Endothelial cell of umbilical vein (primary cell): Measurements from ENCODE around the gene UBXN1.

ENCODE experiments used
- EZH2 ChIP-seq: IDR thresholded peaks from 2 replicates; pipeline ENCODE4 v1.6.1; 2012; ENCODE audit warnings: borderline replicate concordance, low read depth, mild to moderate bottlenecking, moderate library complexity, low read length, inconsistent platforms; ENCODE audit not compliant: severe bottlenecking
- GATA2 ChIP-seq: IDR thresholded peaks from 2 replicates; pipeline ENCODE4 v1.7.0; 2011; ENCODE audit warnings: low read depth, mild to moderate bottlenecking, moderate library complexity, mixed read lengths, low read length; ENCODE audit not compliant: insufficient read length, insufficient read depth
- JUN ChIP-seq: IDR thresholded peaks from 2 replicates; pipeline ENCODE4 v1.6.1; 2011; ENCODE audit warnings: borderline replicate concordance, low read depth; ENCODE audit not compliant: insufficient read length, insufficient read depth
- MAX ChIP-seq: IDR thresholded peaks from 2 replicates; pipeline ENCODE4 v1.6.1; 2011; ENCODE audit not compliant: insufficient read depth, insufficient read length
- MYC ChIP-seq: IDR thresholded peaks from one replicate; pipeline ENCODE4 v1.6.1; 2011; ENCODE audit warnings: mild to moderate bottlenecking, low read depth, low read length
- POLR2A ChIP-seq: IDR thresholded peaks from 2 replicates; pipeline ENCODE4 v1.6.1; 2012; ENCODE audit warnings: low read depth, mild to moderate bottlenecking, control low read depth, low read length
- POLR2AphosphoS5 ChIP-seq: IDR thresholded peaks from 2 replicates; pipeline ENCODE4 v1.6.1; 2012; ENCODE audit warnings: low read depth, mild to moderate bottlenecking, control low read depth, low read length, moderate library complexity; ENCODE audit not compliant: insufficient read depth
- TF ChIP-seq, protein P1 (sequence below), 2 donors: IDR thresholded peaks; 1 replicate in 1 of 2; 2 replicates in 1 of 2; pipeline ENCODE4 v1.5.1; 2011; ENCODE audit warnings: low read length in 2 of 2, mild to moderate bottlenecking in 2 of 2, moderate library complexity in 2 of 2, control low read depth in 1 of 2, inconsistent platforms in 1 of 2, low read depth in 1 of 2; ENCODE audit not compliant: insufficient read depth in 1 of 2; ENCODE audit errors: extremely low read depth in 1 of 2

- TF ChIP-seq POLR2AphosphoS5 = no peak
- TF ChIP-seq, protein P1, sequence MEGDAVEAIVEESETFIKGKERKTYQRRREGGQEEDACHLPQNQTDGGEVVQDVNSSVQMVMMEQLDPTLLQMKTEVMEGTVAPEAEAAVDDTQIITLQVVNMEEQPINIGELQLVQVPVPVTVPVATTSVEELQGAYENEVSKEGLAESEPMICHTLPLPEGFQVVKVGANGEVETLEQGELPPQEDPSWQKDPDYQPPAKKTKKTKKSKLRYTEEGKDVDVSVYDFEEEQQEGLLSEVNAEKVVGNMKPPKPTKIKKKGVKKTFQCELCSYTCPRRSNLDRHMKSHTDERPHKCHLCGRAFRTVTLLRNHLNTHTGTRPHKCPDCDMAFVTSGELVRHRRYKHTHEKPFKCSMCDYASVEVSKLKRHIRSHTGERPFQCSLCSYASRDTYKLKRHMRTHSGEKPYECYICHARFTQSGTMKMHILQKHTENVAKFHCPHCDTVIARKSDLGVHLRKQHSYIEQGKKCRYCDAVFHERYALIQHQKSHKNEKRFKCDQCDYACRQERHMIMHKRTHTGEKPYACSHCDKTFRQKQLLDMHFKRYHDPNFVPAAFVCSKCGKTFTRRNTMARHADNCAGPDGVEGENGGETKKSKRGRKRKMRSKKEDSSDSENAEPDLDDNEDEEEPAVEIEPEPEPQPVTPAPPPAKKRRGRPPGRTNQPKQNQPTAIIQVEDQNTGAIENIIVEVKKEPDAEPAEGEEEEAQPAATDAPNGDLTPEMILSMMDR (IDR thresholded peaks at IDR 0.05; ENCODE audit: extremely low read depth in 1 of 2, insufficient read depth in 1 of 2, low read depth in 1 of 2, low read length in 2 of 2) = no peak
- no peak for TF ChIP-seq MAX
- TF ChIP-seq EZH2 = no peak
- TF ChIP-seq POLR2A = no peak
- TF ChIP-seq MYC = no peak
- TF ChIP-seq GATA2 = no peak
- no peak for TF ChIP-seq JUN
Measured at GRCh38 chr11:62682518-62682917, 3.6 kb upstream of the UBXN1 start.
